ENCODE data around the gene ATP6AP1.

Gene ATP6AP1

GRCh38 chrX:154449618-154450017 lies 21.1 kb downstream of the ATP6AP1 start:
- DNase-seq (ENCODE audit: low read depth): no peak

DNA sequence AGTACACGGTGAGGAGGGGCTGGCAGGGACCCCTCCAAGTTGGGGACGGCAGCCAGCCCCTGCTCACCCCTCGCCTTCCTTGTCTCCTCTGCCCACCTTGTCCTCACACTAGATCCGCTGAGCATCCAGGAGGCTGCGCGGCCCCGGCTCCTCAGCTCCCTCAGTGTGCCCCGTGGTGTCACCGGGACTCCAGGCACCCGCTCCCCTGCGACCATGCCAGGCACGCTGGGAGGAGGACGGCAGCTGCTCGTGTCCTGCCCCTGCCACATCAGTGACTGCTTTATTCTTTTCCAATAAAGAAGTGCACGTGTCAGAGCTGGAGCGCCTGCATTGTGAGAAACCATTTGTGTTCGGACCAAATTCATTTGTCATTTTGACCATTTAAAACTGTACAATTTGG lies 21.8 kb downstream of the ATP6AP1 start:
- no peak for DNase-seq (ENCODE audit: low read depth)

GRCh38 chrX:154452823-154453222 lies 24.3 kb downstream of the ATP6AP1 start:
- DNase-seq (ENCODE audit: low read depth): no peak

DNA sequence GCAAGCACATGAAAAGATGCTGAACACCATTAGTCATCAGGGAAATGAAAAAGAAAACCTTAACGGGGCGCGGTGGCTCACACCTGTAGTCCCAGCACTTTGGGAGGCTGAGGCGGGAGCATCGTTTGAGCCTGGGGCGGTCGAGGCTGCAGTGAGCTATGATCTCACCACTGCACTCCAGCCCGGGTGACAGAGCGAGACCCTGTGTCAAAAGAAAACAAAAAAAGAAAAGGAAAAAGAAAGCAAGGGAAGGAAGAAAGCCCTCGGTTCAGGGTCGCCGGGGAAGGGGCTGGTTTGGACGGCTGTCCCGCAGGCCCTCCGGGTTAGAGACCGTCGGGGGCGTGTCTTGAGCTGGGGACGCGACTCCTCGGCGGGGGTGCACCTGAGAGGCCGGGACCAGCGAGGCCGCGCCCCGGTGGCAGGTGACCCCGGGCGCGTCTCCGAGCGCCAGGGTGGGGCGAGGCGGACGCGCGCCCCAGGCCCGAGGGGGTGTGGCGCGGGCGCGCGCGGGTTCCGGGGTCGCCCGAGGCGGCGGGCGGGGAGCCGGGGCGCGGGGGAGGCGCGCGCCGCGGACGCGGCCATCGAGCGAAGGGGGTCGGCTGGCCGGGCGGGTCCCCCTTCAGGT lies 29.1 kb downstream of the ATP6AP1 start:
- peak; percentile 18 for DNase-seq (ENCODE audit: low read depth)

GRCh38 chrX:154458116-154458953 lies 29.9 kb downstream of the ATP6AP1 start, which contains the start of gene PLXNA3:
Gene PLXNA3, plus strand, starts transcription at chrX:154458281. Its CDS starts 1,903 bp downstream, at chrX:154460184.
- peak; percentile 30 for DNase-seq (ENCODE audit: low read depth)

DNA sequence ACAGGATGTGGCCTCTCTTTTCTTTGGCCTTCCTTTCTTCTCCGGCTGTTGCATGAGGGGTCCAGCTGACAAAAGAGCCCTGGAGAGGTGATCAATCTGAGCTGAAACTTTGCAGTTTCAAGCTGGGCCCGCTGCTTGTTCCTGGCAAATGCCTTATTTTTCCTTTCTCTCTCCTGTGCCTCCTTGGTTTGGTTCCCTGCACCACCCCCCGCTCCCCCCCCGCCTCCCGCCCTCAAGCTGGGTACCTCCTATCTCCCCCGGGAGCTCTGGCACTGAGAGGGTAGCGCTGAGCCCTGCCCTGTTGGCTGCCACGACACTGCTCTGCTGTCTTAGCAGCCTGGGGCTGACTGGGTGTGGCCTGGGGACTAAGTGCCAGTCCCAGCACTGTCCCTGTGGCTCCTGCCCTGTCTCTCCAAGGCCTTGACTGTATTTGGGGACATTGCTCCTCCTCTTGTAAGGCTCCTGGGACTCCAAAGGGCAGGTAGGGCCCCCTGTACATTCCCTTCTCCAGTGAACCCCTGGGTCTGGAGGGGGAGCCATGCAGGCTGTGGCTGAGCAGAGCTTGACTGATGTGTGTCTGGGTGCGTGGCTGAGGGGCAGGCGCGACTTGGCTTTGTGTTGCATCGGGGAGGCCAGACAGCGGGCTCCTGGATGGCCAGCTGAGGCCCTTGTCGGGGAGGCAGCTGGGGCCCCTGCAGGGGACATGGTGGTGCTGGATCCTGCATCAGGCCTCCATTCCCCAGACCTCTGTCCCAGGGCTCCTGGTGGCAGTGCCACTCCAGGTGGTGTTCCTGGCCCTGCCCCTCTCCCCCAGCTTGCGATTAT lies 30.7 kb downstream of the ATP6AP1 start:
- DNase-seq (ENCODE audit: low read depth): peak; percentile 55

- DNase-seq (ENCODE audit: low read depth): no peak
These were observed 31.4 kb downstream of the ATP6AP1 start for GRCh38 chrX:154459832-154460231.

- no peak for DNase-seq (ENCODE audit: low read depth)
These were observed 31.8 kb downstream of the ATP6AP1 start for GRCh38 chrX:154460326-154460725.

DNA sequence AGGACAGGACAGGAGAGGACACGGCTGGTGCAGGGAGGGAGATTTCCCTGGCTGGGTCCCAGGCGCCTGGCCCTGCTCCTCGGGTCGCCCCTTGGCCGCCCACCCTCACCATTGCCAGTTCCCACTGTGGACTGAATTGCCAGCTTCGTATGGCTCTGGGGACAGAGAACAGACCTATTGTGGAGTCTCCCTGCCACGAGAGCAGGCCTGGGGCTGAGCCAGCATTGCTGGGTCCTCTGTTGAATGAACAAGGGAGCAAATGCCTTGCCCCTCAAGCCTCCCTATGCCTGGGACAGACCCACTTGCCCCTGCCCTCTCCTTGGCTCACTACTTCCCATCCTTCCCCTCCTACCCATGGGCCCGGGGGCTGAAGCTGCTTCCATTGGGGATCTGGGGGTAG lies 33.9 kb downstream of the ATP6AP1 start:
- no peak for DNase-seq (ENCODE audit: low read depth)

DNA sequence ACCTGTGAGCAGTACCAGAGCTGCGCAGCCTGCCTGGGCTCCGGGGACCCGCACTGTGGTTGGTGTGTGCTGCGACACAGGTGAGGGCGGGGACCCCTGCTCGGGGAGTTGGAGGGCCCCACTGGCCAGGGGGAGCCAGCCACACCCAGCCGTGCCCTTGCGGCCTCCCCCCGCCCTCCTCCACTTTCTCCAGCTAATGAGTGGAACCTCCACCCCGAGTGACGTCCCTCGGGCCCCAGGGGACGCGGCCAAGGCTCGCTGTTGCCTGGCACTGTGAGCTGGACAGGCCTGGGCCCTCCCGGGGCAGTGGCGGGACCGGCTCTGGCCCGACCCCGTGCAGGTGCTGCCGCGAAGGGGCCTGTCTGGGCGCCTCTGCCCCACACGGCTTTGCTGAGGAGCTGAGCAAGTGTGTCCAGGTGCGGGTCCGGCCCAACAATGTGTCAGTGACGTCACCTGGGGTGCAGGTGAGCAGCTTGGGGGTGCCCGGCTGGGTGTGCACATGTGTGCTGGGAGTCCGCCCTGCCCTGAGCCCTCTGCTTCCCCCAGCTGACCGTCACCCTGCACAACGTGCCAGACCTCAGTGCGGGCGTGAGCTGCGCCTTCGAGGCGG lies 35.2 kb downstream of the ATP6AP1 start:
- DNase-seq (ENCODE audit: low read depth): no peak

- no peak for DNase-seq (ENCODE audit: low read depth)
These were observed 36.4 kb downstream of the ATP6AP1 start for GRCh38 chrX:154464806-154465365.

DNA sequence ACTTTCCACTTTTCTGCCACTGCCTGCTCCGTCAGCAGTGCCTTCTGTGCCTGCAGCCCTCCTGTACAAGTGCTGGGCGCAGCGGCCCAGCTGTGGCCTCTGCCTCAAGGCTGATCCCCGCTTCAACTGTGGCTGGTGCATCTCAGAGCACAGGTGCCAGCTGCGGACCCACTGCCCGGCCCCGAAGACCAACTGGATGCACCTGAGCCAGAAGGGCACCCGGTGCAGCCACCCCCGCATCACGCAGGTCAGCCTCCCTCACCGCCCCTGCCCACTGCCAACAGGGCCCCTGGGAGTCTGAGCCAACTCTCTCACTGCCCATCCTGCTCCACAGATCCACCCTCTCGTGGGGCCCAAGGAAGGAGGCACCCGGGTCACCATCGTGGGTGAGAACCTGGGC lies 37.1 kb downstream of the ATP6AP1 start:
- no peak for DNase-seq (ENCODE audit: low read depth)

GRCh38 chrX:154466036-154466435 lies 37.6 kb downstream of the ATP6AP1 start:
- no peak for DNase-seq (ENCODE audit: low read depth)

DNA sequence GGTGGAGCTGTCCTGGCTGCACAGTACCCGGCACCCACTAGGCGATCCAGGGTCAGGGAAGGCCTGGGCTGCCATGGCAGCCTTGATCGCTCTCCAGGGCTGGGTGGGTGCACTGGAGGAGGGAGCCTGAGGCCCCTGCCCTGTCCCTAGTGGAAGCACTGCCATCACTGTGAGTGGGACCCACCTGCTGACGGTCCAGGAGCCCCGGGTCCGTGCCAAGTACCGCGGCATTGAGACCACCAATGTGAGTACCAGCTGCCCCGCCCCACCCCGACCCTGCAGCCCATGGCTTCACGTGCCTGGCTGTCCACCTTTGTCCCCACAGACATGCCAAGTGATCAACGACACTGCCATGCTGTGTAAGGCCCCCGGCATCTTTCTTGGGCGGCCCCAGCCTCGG lies 38.4 kb downstream of the ATP6AP1 start:
- no peak for DNase-seq (ENCODE audit: low read depth)

DNA sequence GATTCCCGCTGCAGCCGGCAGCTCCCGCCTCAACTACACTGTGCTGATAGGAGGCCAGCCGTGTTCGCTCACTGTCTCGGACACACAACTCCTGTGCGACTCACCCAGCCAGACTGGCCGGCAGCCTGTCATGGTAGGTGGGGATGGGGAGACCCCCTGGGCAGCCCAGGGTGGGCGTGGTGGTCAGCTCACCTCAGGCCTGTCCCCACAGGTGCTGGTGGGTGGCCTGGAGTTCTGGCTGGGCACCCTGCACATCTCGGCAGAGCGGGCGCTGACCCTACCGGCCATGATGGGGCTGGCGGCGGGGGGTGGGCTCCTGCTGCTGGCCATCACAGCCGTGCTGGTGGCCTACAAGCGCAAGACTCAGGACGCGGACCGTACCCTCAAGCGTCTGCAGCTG lies 39.1 kb downstream of the ATP6AP1 start:
- DNase-seq (ENCODE audit: low read depth): no peak

GRCh38 chrX:154468217-154468616 lies 39.7 kb downstream of the ATP6AP1 start:
- no peak for DNase-seq (ENCODE audit: low read depth)

- DNase-seq (ENCODE audit: low read depth): no peak
These were observed 40.6 kb downstream of the ATP6AP1 start for GRCh38 chrX:154469114-154469513.

DNA sequence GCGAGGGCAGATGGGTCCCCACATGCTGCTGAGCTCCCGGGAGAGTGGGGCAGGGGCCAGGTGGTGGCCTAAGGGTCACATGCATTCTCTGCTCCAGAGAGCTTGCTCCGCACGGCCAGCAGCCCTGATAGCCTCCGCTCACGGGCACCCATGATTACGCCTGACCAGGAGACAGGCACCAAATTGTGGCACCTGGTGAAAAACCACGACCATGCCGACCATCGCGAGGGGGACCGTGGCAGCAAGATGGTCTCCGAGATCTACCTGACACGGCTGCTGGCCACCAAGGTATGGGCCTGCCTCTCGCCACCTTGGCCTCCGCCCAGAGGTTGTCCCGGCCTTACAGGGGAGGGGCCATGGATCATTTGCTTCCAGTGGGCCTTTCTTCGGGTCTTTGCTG lies 41.4 kb downstream of the ATP6AP1 start:
- no peak for DNase-seq (ENCODE audit: low read depth)

- DNase-seq (ENCODE audit: low read depth): no peak
These were observed 42.0 kb downstream of the ATP6AP1 start for GRCh38 chrX:154470434-154470833.

- DNase-seq (ENCODE audit: low read depth): no peak
These were observed 42.6 kb downstream of the ATP6AP1 start for GRCh38 chrX:154470914-154471568.
